ENCODE data around the gene KMT5B.
A peak's percentile ranks its signal among the peaks of the same experiment; 100 is the strongest.

The KMT5B gene

GRCh38 chr11:68127714-68128681, 85.1 kb downstream of the KMT5B start:
- ChIA-PET CTCF (interaction anchor here (0.6 to 1.0 kb wide), 4 partner anchors 18 to 1577 kb away, joined by 3 to 4 read pairs (median 3); no protein-coding TSS in a partner anchor), POLR2A (interaction anchor here (0.6 to 1.5 kb wide), 4 partner anchors 10 to 99 kb away, joined by 3 to 7 read pairs (median 4); no protein-coding TSS in a partner anchor)
- Histone ChIP-seq H3K27ac (ENCODE audit: extremely low read depth, low read depth, low read length) (no peak overlapping the region), H3K4me3 (ENCODE audit: low read depth, low read length) (no peak overlapping the region), H3K9me3 (ENCODE audit: control insufficient read depth, insufficient read depth, low read depth, low read length) (no peaks in the 10 kb centered on the region), H3K36me3 (ENCODE audit: control insufficient read depth in 2 of 2, insufficient read depth in 1 of 2, low read length in 2 of 2) (no peaks in the 10 kb centered on the region), H3K4me1 (ENCODE audit: control insufficient read depth, insufficient read depth, low read length) (no peaks in the 10 kb centered on the region)
- TF ChIP-seq ZEB2 (tag by site-specific recombination; IDR thresholded peaks at IDR 0.05) (no peak), HOXA7 (CRISPR knock-in tag; IDR thresholded peaks at IDR 0.05; ENCODE audit: borderline replicate concordance) (no peak), ZNF155 (tag by site-specific recombination; IDR thresholded peaks at IDR 0.05) (no peak), ZNF626 (tag by site-specific recombination; IDR thresholded peaks at IDR 0.05) (no peak), SP3 (tag by site-specific recombination; IDR thresholded peaks at IDR 0.05) (peak; percentile 63), ZBTB7A (tag by site-specific recombination; IDR thresholded peaks at IDR 0.05; ENCODE audit: low read depth) (no peak), ZNF518A (tag by site-specific recombination; conservative IDR thresholded peaks at IDR 0.05; ENCODE audit: low read depth) (no peak), PRDM1 (tag by site-specific recombination; IDR thresholded peaks at IDR 0.05) (no peak), AEBP2 (tag by site-specific recombination; IDR thresholded peaks at IDR 0.05; ENCODE audit: borderline replicate concordance) (no peak), ZNF2 (tag by site-specific recombination; IDR thresholded peaks at IDR 0.05) (no peak), ZBTB8A (tag by site-specific recombination; IDR thresholded peaks at IDR 0.05) (no peak), ZNF433 (tag by site-specific recombination; IDR thresholded peaks at IDR 0.05; ENCODE audit: low read depth) (no peak), ZNF580 (tag by site-specific recombination; IDR thresholded peaks at IDR 0.05) (no peak), ZNF571 (tag by site-specific recombination; IDR thresholded peaks at IDR 0.05) (no peak), ZFP69B (tag by site-specific recombination; IDR thresholded peaks at IDR 0.05) (no peak), KLF9 (tag by site-specific recombination; IDR thresholded peaks at IDR 0.05; ENCODE audit: low read depth) (no peak), ZFP3 (tag by site-specific recombination; IDR thresholded peaks at IDR 0.05; ENCODE audit: low read depth) (no peak), ZBTB11 (tag by site-specific recombination; conservative IDR thresholded peaks at IDR 0.05; ENCODE audit: low read depth) (no peak), IKZF3 (tag by site-specific recombination; IDR thresholded peaks at IDR 0.05) (peak; percentile 22; the same call in 1 of the 2 replicates), ZNF18 (tag by site-specific recombination; IDR thresholded peaks at IDR 0.05) (no peak), SCRT2 (tag by site-specific recombination; IDR thresholded peaks at IDR 0.05) (no peak), ZSCAN5A (tag by site-specific recombination; IDR thresholded peaks at IDR 0.05) (no peak), ZNF658 (tag by site-specific recombination; IDR thresholded peaks at IDR 0.05) (no peak)

All from HEK293 (cell line).